Thyroid gland (tissue), 4 donors: ENCODE data around the gene SLC2A4. TPM values are rescaled to one million over a fixed set of nuclear protein-coding genes. Genes with fewer than 3 reads are reported as not detected.

ENCODE experiments used
- DNase-seq, 2 donors: peaks; one replicate each; pipeline ENCODE4 v3.0.0-alpha.2; 2019
- H3K27ac ChIP-seq, 3 donors: fragments of 200-600 bp; sonication (generic); 1 replicate in 2 of 3; 2 replicates in 1 of 3; pipeline ENCODE4 v1.5.1; 2016 to 2019; ENCODE audit warnings: mild to moderate bottlenecking in 1 of 3, moderate library complexity in 1 of 3
- H3K27me3 ChIP-seq: fragments of 200-600 bp; sonication (generic); one replicate; pipeline ENCODE4 v1.5.1; 2019
- H3K36me3 ChIP-seq, 2 donors: fragments of 200-600 bp; sonication (generic); one replicate each; pipeline ENCODE4 v1.5.1; 2016 to 2019
- H3K4me1 ChIP-seq, 2 donors: fragments of 200-600 bp; sonication (generic); one replicate each; pipeline ENCODE4 v1.5.1; 2017 to 2019
- H3K4me3 ChIP-seq, 3 donors: fragments of 200-600 bp; sonication (generic); replicated peaks in 1 of 3; 1 replicate in 2 of 3; 2 replicates in 1 of 3; pipeline ENCODE4 v1.5.1; 2016; ENCODE audit warnings: mild to moderate bottlenecking in 1 of 3
- H3K9me3 ChIP-seq: fragments of 200-600 bp; sonication (generic); one replicate; pipeline ENCODE4 v1.5.1; 2017
- CTCF ChIP-seq, 6 experiments: fragments of 200-600 bp in 3 of 6; fragments of 450-650 bp in 3 of 6; sonication (generic) in 3 of 6; IDR thresholded peaks; one replicate each; pipeline ENCODE4 v1.5.1; 2016 to 2019; ENCODE audit warnings: antibody characterized with exemption in 6 of 6, mild to moderate bottlenecking in 2 of 6, inconsistent platforms in 1 of 6, moderate library complexity in 1 of 6
- POLR2A ChIP-seq, 2 donors: fragments of 450-650 bp; IDR thresholded peaks; one replicate each; pipeline ENCODE4 v1.6.1; 2017; ENCODE audit warnings: antibody characterized with exemption in 2 of 2, mild to moderate bottlenecking in 2 of 2, moderate library complexity in 1 of 2
- WGBS, 2 donors: methylation state at CpG; one replicate each; pipeline ENCODE4 v1.1.5; 2017; 5-methylcytosine and 5-hydroxymethylcytosine counted together
- intact Hi-C: fragments of 100-400 bp; cut with DNase I; formaldehyde crosslinking; loops from one replicate; pipeline ENCODE4 v1.15.1; 2023
- total RNA-seq, 4 donors: library from RNA; depleted of rRNA; stranded (reverse); fragments of >200 nt; gene quantifications; one replicate each; pipeline ENCODE4 v1.2.3, GENCODE V29; 2016

SLC2A4 gene
- total RNA-seq, 4 donors from 2014 or later, result 2.5 to 14.6 (median 3.9) TPM

DNA sequence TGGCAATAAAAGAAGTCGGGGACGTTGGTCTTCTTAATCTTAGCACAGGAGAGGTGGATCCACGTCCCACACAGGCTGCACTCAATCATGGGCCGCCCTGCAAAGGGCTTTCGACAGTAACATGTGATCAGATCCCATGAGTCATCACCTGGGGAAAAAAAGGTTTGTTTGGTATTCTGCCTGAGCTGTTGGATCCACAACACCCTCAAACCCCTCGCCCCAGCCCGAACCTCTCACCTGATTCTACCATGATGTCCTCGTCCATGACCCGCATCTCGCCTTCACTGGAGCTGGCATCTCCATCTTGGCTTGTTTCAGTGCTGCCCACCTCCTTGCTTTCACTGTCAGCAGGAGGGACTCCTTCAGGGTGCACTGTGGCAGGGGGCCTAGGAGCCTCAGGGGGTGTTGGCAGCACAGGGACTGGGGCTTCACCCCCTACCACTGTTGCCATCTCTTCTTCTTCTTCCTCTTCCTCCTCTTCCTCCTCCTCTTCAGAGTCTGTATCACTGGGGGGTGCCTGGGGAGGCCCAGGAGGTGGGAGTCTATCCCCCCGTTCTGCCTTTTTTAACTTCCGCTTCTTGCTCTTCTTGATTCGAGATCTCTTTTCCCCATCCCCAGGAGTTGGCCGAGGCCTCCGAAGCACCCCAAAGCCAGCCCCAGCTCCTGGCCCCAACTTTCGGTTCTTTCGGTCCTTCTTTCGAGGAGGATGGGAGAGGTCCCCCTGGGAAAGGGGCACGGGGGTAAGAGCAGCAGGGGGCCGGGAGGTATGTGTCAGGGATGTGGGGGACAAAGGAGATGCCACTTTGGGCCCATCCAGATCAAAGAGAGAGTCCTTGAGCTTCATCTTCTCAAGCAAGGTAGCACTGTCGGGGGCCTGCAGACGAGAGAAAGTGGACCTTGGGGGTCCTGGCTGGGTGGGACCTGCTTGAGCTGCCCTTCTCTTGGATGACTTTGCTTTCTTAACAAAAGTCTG is 45.5 kb upstream of the SLC2A4 start:
- 82 to 88% methylated on average over 22 of the region's 22 CpGs for WGBS, 2 donors
- no peaks in the 10 kb centered on the region for H3K27me3 ChIP-seq
- DNase-seq, result no peak
- TF ChIP-seq CTCF (IDR thresholded peaks at IDR 0.05), result no peak
- no peak for TF ChIP-seq POLR2A (IDR thresholded peaks at IDR 0.05)
- no peaks in the 10 kb centered on the region for H3K9me3 ChIP-seq
- H3K36me3 ChIP-seq, result peaks cover 7 to 17% of the 10 kb centered on the region in 2 donors
- no peak overlapping the region for H3K27ac ChIP-seq
- H3K4me1 ChIP-seq, result peaks cover 32 to 48% of the 10 kb centered on the region in 2 donors
- intact Hi-C loops, result no loop called here
- H3K4me3 ChIP-seq, result no peak overlapping the region

- peaks cover 7 to 17% of the 10 kb centered on the region in 2 donors for H3K36me3 ChIP-seq
- TF ChIP-seq CTCF (IDR thresholded peaks at IDR 0.05) (no peak), POLR2A (IDR thresholded peaks at IDR 0.05) (no peak)
- no peaks in the 10 kb centered on the region for H3K9me3 ChIP-seq
- no peak overlapping the region for H3K4me3 ChIP-seq
- DNase-seq, result no peak
- no peaks in the 10 kb centered on the region for H3K27me3 ChIP-seq
- intact Hi-C loops, result no loop called here
- H3K27ac ChIP-seq, result peak overlapping the region in 1 of 3 donors; percentile 74
- H3K4me1 ChIP-seq, result peaks cover 35 to 52% of the 10 kb centered on the region in 2 donors
- WGBS, 2 donors, result 89% methylated on average over 6 of the region's 6 CpGs
Observed at GRCh38 chr17:7236808-7237207, 44.7 kb upstream of the SLC2A4 start.

- intact Hi-C loops, result no loop called here
- peaks cover 32 to 47% of the 10 kb centered on the region in 2 donors for H3K4me1 ChIP-seq
Observed at GRCh38 chr17:7237266-7237760, 44.2 kb upstream of the SLC2A4 start.

GRCh38 chr17:7237761-7238419 is 43.6 kb upstream of the SLC2A4 start:
- Histone ChIP-seq H3K9me3 (no peaks in the 10 kb centered on the region), H3K4me1 (peaks cover 29 to 41% of the 10 kb centered on the region in 2 donors), H3K27ac (peak overlapping the region; percentile 73 to 96 (median 74)), H3K27me3 (no peaks in the 10 kb centered on the region), H3K4me3 (peak overlapping the region; percentile 48 to 100 (median 62)), H3K36me3 (peaks cover 7 to 17% of the 10 kb centered on the region in 2 donors)
- 0 to 1% methylated on average over 2 to 15 of the region's 73 CpGs for WGBS, 2 donors
- TF ChIP-seq POLR2A (IDR thresholded peaks at IDR 0.05) (no peak), CTCF (IDR thresholded peaks at IDR 0.05) (no peak)
- DNase-seq, result peak; percentile 78 to 85
- intact Hi-C loops, result no loop called here

More at GRCh38 chr17:7237266-7237760, 44.2 kb upstream of the SLC2A4 start:
- Histone ChIP-seq H3K9me3 (no peaks in the 10 kb centered on the region), H3K27me3 (no peaks in the 10 kb centered on the region), H3K36me3 (peaks cover 7 to 17% of the 10 kb centered on the region in 2 donors), H3K4me3 (peak overlapping the region; percentile 48 to 100 (median 62)), H3K27ac (peak overlapping the region; percentile 73 to 96 (median 74))
- no peak for DNase-seq
- TF ChIP-seq POLR2A (IDR thresholded peaks at IDR 0.05), result no peak
- 25 to 35% methylated on average over 6 of the region's 6 CpGs for WGBS, 2 donors

GRCh38 chr17:7238420-7239090 is 43.0 kb upstream of the SLC2A4 start:
- no peak for TF ChIP-seq POLR2A (IDR thresholded peaks at IDR 0.05)
- TF ChIP-seq CTCF (IDR thresholded peaks at IDR 0.05), result no peak
- intact Hi-C loops, result no loop called here
- Histone ChIP-seq H3K27ac (peak overlapping the region; percentile 73 to 96 (median 74)), H3K4me1 (peaks cover 24 to 38% of the 10 kb centered on the region in 2 donors), H3K9me3 (no peaks in the 10 kb centered on the region), H3K36me3 (peaks cover 7 to 17% of the 10 kb centered on the region in 2 donors), H3K4me3 (peak overlapping the region; percentile 92 to 100 (median 99)), H3K27me3 (no peaks in the 10 kb centered on the region)
- peak; percentile 25 to 46 for DNase-seq
- WGBS, 2 donors, result 1% methylated on average over 35 to 37 of the region's 39 CpGs
